Measurements from ENCODE around the gene MAPK8.

GRCh38 chr10:48455392-48456151 is 149.1 kb downstream of the MAPK8 start:
- no peak for TF ChIP-seq CREB1 (IDR thresholded peaks at IDR 0.05; ENCODE audit: low read depth)
- TF ChIP-seq USF1 (IDR thresholded peaks at IDR 0.05) = no peak
- TF ChIP-seq TAF1 (IDR thresholded peaks at IDR 0.05; ENCODE audit: low read depth) = no peak
- no peak for TF ChIP-seq FOXM1 (IDR thresholded peaks at IDR 0.05; ENCODE audit: borderline replicate concordance, low read depth)
- TF ChIP-seq, protein P1, sequence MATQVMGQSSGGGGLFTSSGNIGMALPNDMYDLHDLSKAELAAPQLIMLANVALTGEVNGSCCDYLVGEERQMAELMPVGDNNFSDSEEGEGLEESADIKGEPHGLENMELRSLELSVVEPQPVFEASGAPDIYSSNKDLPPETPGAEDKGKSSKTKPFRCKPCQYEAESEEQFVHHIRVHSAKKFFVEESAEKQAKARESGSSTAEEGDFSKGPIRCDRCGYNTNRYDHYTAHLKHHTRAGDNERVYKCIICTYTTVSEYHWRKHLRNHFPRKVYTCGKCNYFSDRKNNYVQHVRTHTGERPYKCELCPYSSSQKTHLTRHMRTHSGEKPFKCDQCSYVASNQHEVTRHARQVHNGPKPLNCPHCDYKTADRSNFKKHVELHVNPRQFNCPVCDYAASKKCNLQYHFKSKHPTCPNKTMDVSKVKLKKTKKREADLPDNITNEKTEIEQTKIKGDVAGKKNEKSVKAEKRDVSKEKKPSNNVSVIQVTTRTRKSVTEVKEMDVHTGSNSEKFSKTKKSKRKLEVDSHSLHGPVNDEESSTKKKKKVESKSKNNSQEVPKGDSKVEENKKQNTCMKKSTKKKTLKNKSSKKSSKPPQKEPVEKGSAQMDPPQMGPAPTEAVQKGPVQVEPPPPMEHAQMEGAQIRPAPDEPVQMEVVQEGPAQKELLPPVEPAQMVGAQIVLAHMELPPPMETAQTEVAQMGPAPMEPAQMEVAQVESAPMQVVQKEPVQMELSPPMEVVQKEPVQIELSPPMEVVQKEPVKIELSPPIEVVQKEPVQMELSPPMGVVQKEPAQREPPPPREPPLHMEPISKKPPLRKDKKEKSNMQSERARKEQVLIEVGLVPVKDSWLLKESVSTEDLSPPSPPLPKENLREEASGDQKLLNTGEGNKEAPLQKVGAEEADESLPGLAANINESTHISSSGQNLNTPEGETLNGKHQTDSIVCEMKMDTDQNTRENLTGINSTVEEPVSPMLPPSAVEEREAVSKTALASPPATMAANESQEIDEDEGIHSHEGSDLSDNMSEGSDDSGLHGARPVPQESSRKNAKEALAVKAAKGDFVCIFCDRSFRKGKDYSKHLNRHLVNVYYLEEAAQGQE (IDR thresholded peaks at IDR 0.05; ENCODE audit: low read depth) = no peak

Measured in Ishikawa (cell line).